H9 (cell line): Measurements from ENCODE around the gene MGME1. TPM values are rescaled to one million over a fixed set of nuclear protein-coding genes. Genes with fewer than 3 reads are reported as not detected.

Source experiments
- DNase-seq: peaks from one replicate; pipeline ENCODE4 v3.0.0-alpha.2; 2017
- H2AFZ ChIP-seq: one replicate; pipeline ENCODE4 v1.6.1; 2013; ENCODE audit warnings: mild to moderate bottlenecking, low read length, control low read depth, moderate library complexity
- H2AK5ac ChIP-seq: 2 replicates; pipeline ENCODE4 v1.6.1; 2013; ENCODE audit warnings: low read length, control low read depth, mixed read lengths; ENCODE audit not compliant: insufficient read length
- H2BK120ac ChIP-seq: one replicate; pipeline ENCODE4 v1.6.1; 2013; ENCODE audit warnings: low read depth, mild to moderate bottlenecking, low read length, control low read depth, inconsistent platforms; ENCODE audit not compliant: poor library complexity, severe bottlenecking
- H2BK12ac ChIP-seq: 2 replicates; pipeline ENCODE4 v1.6.1; 2013; ENCODE audit warnings: low read length, control low read depth, mixed read lengths, low read depth; ENCODE audit not compliant: insufficient read length
- H2BK15ac ChIP-seq: 2 replicates; pipeline ENCODE4 v1.6.1; 2013; ENCODE audit warnings: low read depth, low read length, control low read depth
- H2BK20ac ChIP-seq: one replicate; pipeline ENCODE4 v1.6.1; 2013; ENCODE audit warnings: low read depth, mild to moderate bottlenecking, low read length, control low read depth, inconsistent platforms; ENCODE audit not compliant: poor library complexity, severe bottlenecking
- H2BK5ac ChIP-seq: 2 replicates; pipeline ENCODE4 v1.6.1; 2013; ENCODE audit warnings: low read length, control low read depth, mixed read lengths; ENCODE audit not compliant: insufficient read length
- H3K14ac ChIP-seq: 2 replicates; pipeline ENCODE4 v1.6.1; 2013; ENCODE audit warnings: low read length, control low read depth; ENCODE audit not compliant: insufficient read depth
- H3K18ac ChIP-seq: 2 replicates; pipeline ENCODE4 v1.6.1; 2013; ENCODE audit warnings: low read depth, mild to moderate bottlenecking, mixed read lengths, low read length, control low read depth; ENCODE audit not compliant: insufficient read length
- H3K23ac ChIP-seq: 2 replicates; pipeline ENCODE4 v1.6.1; 2013; ENCODE audit warnings: low read length, control low read depth, mixed read lengths, low read depth; ENCODE audit not compliant: insufficient read length
- H3K23me2 ChIP-seq: 2 replicates; pipeline ENCODE4 v1.6.1; 2013; ENCODE audit warnings: low read depth, mild to moderate bottlenecking, mixed read lengths, low read length, control low read depth; ENCODE audit not compliant: insufficient read length, poor library complexity, severe bottlenecking
- H3K27ac ChIP-seq: 2 replicates; pipeline ENCODE4 v1.5.1; 2013; ENCODE audit warnings: low read length, control low read depth, mixed read lengths, low read depth; ENCODE audit not compliant: insufficient read length
- H3K27me3 ChIP-seq: 2 replicates; pipeline ENCODE4 v1.6.1; 2013; ENCODE audit warnings: low read length, control low read depth, inconsistent platforms; ENCODE audit not compliant: insufficient read depth
- H3K4ac ChIP-seq: 2 replicates; pipeline ENCODE4 v1.6.1; 2013; ENCODE audit warnings: low read depth, mild to moderate bottlenecking, control low read depth, inconsistent platforms, low read length, moderate library complexity
- H3K4me1 ChIP-seq: 2 replicates; pipeline ENCODE4 v1.6.1; 2013; ENCODE audit warnings: low read length, control low read depth, inconsistent platforms; ENCODE audit not compliant: insufficient read depth
- H3K4me2 ChIP-seq: 2 replicates; pipeline ENCODE4 v1.6.1; 2013; ENCODE audit warnings: low read length, control low read depth, mixed read lengths; ENCODE audit not compliant: insufficient read length, insufficient read depth
- H3K56ac ChIP-seq: 2 replicates; pipeline ENCODE4 v1.6.1; 2013; ENCODE audit warnings: low read depth, mild to moderate bottlenecking, mixed read lengths, low read length, control low read depth; ENCODE audit not compliant: insufficient read length
- H3K79me1 ChIP-seq: 2 replicates; pipeline ENCODE4 v1.6.1; 2013; ENCODE audit warnings: low read depth, mild to moderate bottlenecking, moderate library complexity, low read length, control low read depth, inconsistent platforms; ENCODE audit not compliant: insufficient read depth, poor library complexity, severe bottlenecking
- H3K79me2 ChIP-seq: 2 replicates; pipeline ENCODE4 v1.6.1; 2013; ENCODE audit warnings: low read length, control low read depth, inconsistent platforms; ENCODE audit not compliant: insufficient read depth
- H3K9ac ChIP-seq: 2 replicates; pipeline ENCODE4 v1.6.1; 2013; ENCODE audit warnings: low read length, control low read depth, mixed read lengths; ENCODE audit not compliant: insufficient read length; ENCODE audit errors: extremely low read depth
- H3K9me3 ChIP-seq: one replicate; pipeline ENCODE4 v1.6.1; 2013; ENCODE audit warnings: low read depth, low read length, inconsistent platforms; ENCODE audit not compliant: control insufficient read depth
- H3T11ph ChIP-seq: one replicate; pipeline ENCODE4 v1.6.1; 2013; ENCODE audit warnings: mild to moderate bottlenecking, low read length, control low read depth, inconsistent platforms
- H4K20me1 ChIP-seq: one replicate; pipeline ENCODE4 v1.6.1; 2013; ENCODE audit not compliant: control insufficient read depth, insufficient read length, insufficient read depth
- H4K5ac ChIP-seq: 2 replicates; pipeline ENCODE4 v1.6.1; 2013; ENCODE audit warnings: low read depth, mild to moderate bottlenecking, mixed read lengths, low read length, control low read depth; ENCODE audit not compliant: insufficient read length
- H4K8ac ChIP-seq: replicated peaks from 2 replicates; pipeline ENCODE4 v1.6.1; 2013; ENCODE audit warnings: low read length, control low read depth, mixed read lengths, low read depth; ENCODE audit not compliant: insufficient read length
- H4K91ac ChIP-seq: 2 replicates; pipeline ENCODE4 v1.6.1; 2013; ENCODE audit warnings: low read depth, mild to moderate bottlenecking, moderate library complexity, mixed read lengths, low read length, control low read depth; ENCODE audit not compliant: insufficient read length
- H3K27ac Mint-ChIP-seq, 3 experiments: 2 replicates in 2 of 3; 3 replicates in 1 of 3; pipeline ENCODE4 v1.8.0; 2020 to 2021; ENCODE audit warnings: mixed read lengths in 3 of 3, mild to moderate bottlenecking in 1 of 3, moderate library complexity in 1 of 3
- H3K27me3 Mint-ChIP-seq: 2 replicates; pipeline ENCODE4 v1.8.0; 2021; ENCODE audit warnings: low read depth, mild to moderate bottlenecking, moderate library complexity, mixed read lengths
- H3K36me3 Mint-ChIP-seq, 3 experiments: 2 replicates in 2 of 3; 3 replicates in 1 of 3; pipeline ENCODE4 v1.8.0; 2020 to 2021; ENCODE audit warnings: low read depth in 3 of 3, mixed read lengths in 3 of 3; ENCODE audit not compliant: insufficient read depth in 1 of 3
- H3K4me1 Mint-ChIP-seq, 2 experiments: 2 replicates each; pipeline ENCODE4 v1.8.0; 2020; ENCODE audit warnings: mixed read lengths in 2 of 2
- H3K4me3 Mint-ChIP-seq, 2 experiments: 2 replicates in 1 of 2; 3 replicates in 1 of 2; pipeline ENCODE4 v1.8.0; 2020 to 2021; ENCODE audit warnings: mild to moderate bottlenecking in 2 of 2, mixed read lengths in 2 of 2, moderate library complexity in 1 of 2
- H3K9me3 Mint-ChIP-seq, 2 experiments: 2 replicates in 1 of 2; 3 replicates in 1 of 2; pipeline ENCODE4 v1.8.0; 2020; ENCODE audit warnings: mild to moderate bottlenecking in 2 of 2, mixed read lengths in 2 of 2, moderate library complexity in 1 of 2
- WGBS: extraction: QIAGEN DNeasy Blood & Tissue Kit; methylation state at CpG from one replicate; pipeline ENCODE4 v1.1.7; 2013; ENCODE audit warnings: missing lambda C conversion rate, low lambda C conversion rate, mixed read lengths; ENCODE audit not compliant: insufficient read length; ENCODE audit errors: extremely low coverage; 5-methylcytosine and 5-hydroxymethylcytosine counted together
- total RNA-seq: library from RNA; stranded (reverse); gene quantifications from 2 replicates; pipeline ENCODE4 v1.2.1, GENCODE V29; 2021
- TF ChIP-seq, protein P1 (sequence below): fragments of 200-600 bp; sonication (generic); conservative IDR thresholded peaks from 3 replicates; pipeline ENCODE4 v1.8.0; 2021; ENCODE audit warnings: antibody characterized with exemption, mild to moderate bottlenecking

MGME1 gene
- total RNA-seq, 1 experiment from 2014 or later = 48.9 TPM

DNA sequence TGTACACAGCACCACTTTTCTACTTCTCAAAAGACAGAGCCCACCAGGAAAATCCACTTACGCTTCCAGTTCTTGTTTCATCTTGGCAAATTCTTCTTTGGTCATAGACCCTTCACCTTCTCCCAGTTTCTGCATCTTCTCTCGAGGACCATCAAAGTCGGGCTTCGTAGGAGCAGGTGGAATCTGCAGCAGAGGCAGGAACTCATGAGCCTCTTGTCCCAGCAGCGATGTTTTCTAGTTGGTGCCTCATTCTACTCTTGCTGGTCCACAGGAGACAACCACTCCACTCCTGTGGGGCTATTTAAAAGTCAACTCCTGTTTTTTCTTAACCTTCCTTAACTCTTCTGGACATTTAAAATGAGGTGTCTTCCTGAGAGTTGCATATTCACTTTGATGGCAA is 14.9 kb upstream of the MGME1 start:
- Histone ChIP-seq H4K20me1 (no peaks in the 10 kb centered on the region), H3K27me3 (no peaks in the 10 kb centered on the region), H3K23me2 (no peaks in the 10 kb centered on the region), H3K9ac (no peak overlapping the region), H3K79me1 (peaks cover 12% of the 10 kb centered on the region), H3T11ph (no peak overlapping the region), H3K4ac (no peak overlapping the region), H3K56ac (no peak overlapping the region), H2AK5ac (no peak overlapping the region), H3K4me2 (no peak overlapping the region), H3K23ac (no peak overlapping the region), H3K18ac (no peak overlapping the region), H3K9me3 (no peaks in the 10 kb centered on the region), H2BK20ac (no peak overlapping the region), H4K91ac (no peak overlapping the region), H3K4me1 (no peaks in the 10 kb centered on the region), H2BK5ac (no peak overlapping the region), H2BK12ac (no peak overlapping the region), H2BK120ac (no peak overlapping the region), H3K27ac (no peak overlapping the region), H3K14ac (no peak overlapping the region), H4K8ac (no peak overlapping the region), H2BK15ac (no peak overlapping the region), H3K79me2 (peaks cover 36% of the 10 kb centered on the region), H4K5ac (no peak overlapping the region), H2AFZ (no peak overlapping the region)
- Mint-ChIP-seq H3K9me3 (no peaks in the 10 kb centered on the region), H3K27me3 (no peaks in the 10 kb centered on the region), H3K4me1 (peaks cover 10 to 14% of the 10 kb centered on the region in 2 experiments), H3K4me3 (no peak overlapping the region), H3K36me3 (peaks cover 75 to 88% (median 85%) of the 10 kb centered on the region in 3 experiments), H3K27ac (peak overlapping the region in 1 of 3 experiments; percentile 76; a peak in 3 of 7 replicates)
- TF ChIP-seq, protein P1, sequence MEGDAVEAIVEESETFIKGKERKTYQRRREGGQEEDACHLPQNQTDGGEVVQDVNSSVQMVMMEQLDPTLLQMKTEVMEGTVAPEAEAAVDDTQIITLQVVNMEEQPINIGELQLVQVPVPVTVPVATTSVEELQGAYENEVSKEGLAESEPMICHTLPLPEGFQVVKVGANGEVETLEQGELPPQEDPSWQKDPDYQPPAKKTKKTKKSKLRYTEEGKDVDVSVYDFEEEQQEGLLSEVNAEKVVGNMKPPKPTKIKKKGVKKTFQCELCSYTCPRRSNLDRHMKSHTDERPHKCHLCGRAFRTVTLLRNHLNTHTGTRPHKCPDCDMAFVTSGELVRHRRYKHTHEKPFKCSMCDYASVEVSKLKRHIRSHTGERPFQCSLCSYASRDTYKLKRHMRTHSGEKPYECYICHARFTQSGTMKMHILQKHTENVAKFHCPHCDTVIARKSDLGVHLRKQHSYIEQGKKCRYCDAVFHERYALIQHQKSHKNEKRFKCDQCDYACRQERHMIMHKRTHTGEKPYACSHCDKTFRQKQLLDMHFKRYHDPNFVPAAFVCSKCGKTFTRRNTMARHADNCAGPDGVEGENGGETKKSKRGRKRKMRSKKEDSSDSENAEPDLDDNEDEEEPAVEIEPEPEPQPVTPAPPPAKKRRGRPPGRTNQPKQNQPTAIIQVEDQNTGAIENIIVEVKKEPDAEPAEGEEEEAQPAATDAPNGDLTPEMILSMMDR = no peak
- no peak for DNase-seq
- no CpG with 5 or more reads among the region's 5 CpGs for WGBS
